Activated CD8-positive, alpha-beta memory T cell treated with anti-CD3 and anti-CD28 coated beads for 48 hours (primary cell): ENCODE measurements around the gene SPRR3.

ENCODE experiments used
- DNase-seq, 3 experiments: peaks; one replicate each; pipeline ENCODE4 v3.0.0-alpha.2; 2020; ENCODE audit warnings: low read depth in 2 of 3, low spot score in 2 of 3

The SPRR3 gene

DNA sequence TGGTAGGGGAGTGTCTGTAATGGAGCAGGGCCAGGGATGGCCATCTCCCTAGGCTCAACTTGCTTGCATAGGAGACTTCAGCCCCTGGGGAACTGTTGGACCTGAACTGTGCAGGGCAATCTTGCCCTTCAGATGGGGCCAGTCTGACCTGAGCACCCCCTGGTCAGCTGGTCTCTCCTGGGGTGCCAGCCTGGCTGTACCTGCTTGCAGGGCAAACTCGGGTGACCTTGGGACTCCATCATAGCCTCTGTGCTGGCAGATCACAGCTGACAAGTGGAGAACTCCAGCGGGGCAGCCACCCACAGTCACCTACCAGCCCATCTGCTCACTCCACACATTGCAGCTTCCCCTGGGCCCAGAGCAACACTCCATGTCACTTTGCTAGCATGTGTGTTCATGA is 47.7 kb downstream of the SPRR3 start:
- no peak for DNase-seq
